B cell (primary cell): ENCODE results near the gene LRFN5. TPM values are rescaled to one million over a fixed set of nuclear protein-coding genes. Genes with fewer than 3 reads are reported as not detected.

Source experiments
- ATAC-seq: fragments of 200-7000 bp; cut with Tn5 transposase; one replicate; pipeline ENCODE4 v1.10.0; 2021; ENCODE audit warnings: low read depth, mild to moderate bottlenecking, moderate number of reproducible peaks, moderate library complexity
- CTCF ChIA-PET: fragments of 350-600 bp; sonication (Branson Sonifier 250); formaldehyde crosslinking; loops from one replicate; lab custom pipeline; 2021; ENCODE audit warnings: antibody characterized with exemption, inconsistent platforms; lab: Charles Lee
- POLR2A ChIA-PET: fragments of 350-600 bp; sonication (Branson Sonifier 250); formaldehyde crosslinking; loops from one replicate; lab custom pipeline; 2021; ENCODE audit warnings: antibody characterized with exemption; lab: Charles Lee
- DNase-seq: peaks from one replicate; pipeline ENCODE4 v3.0.0; 2013
- H2AFZ ChIP-seq: 2 replicates; pipeline ENCODE4 v1.6.1; 2012; ENCODE audit warnings: mild to moderate bottlenecking, low read depth, low read length; ENCODE audit not compliant: insufficient read depth, poor library complexity, severe bottlenecking
- H3K27ac ChIP-seq, 2 donors: 1 replicate in 1 of 2; 2 replicates in 1 of 2; pipeline ENCODE4 v1.5.1; 2012 to 2013; ENCODE audit warnings: low read length in 2 of 2, mild to moderate bottlenecking in 2 of 2, moderate library complexity in 1 of 2
- H3K27me3 ChIP-seq, 4 experiments: fragments of 200-600 bp in 1 of 4; sonication (generic) in 1 of 4; replicated peaks in 1 of 4; 1 replicate in 2 of 4; 2 replicates in 2 of 4; pipeline versions ENCODE4 v1.6.1 to v1.7.0; 2013 to 2016; ENCODE audit warnings: low read length in 3 of 4, mild to moderate bottlenecking in 2 of 4, mixed read lengths in 1 of 4, moderate library complexity in 1 of 4; ENCODE audit not compliant: insufficient read depth in 4 of 4, control insufficient read depth in 3 of 4; ENCODE audit errors: control extremely low read depth in 1 of 4
- H3K36me3 ChIP-seq, 2 experiments: replicated peaks in 1 of 2; 1 replicate in 1 of 2; 2 replicates in 1 of 2; pipeline versions ENCODE4 v1.6.1 to v1.7.1; 2013; ENCODE audit warnings: low read length in 1 of 2; ENCODE audit not compliant: insufficient read depth in 2 of 2, control insufficient read depth in 1 of 2; ENCODE audit errors: control extremely low read depth in 1 of 2, extremely low read depth in 1 of 2
- H3K4me1 ChIP-seq, 2 donors: fragments of 200-600 bp in 1 of 2; sonication (generic) in 1 of 2; 1 replicate in 1 of 2; 2 replicates in 1 of 2; pipeline versions ENCODE4 v1.5.1 to v1.6.1; 2013 to 2017; ENCODE audit warnings: low read length in 2 of 2; ENCODE audit not compliant: control insufficient read depth in 2 of 2, insufficient read depth in 2 of 2
- H3K4me2 ChIP-seq: replicated peaks from 2 replicates; pipeline ENCODE3; 2012; ENCODE audit warnings: mild to moderate bottlenecking, low read depth, low read length; ENCODE audit not compliant: poor library complexity, severe bottlenecking
- H3K4me3 ChIP-seq, 5 experiments: fragments of 200-600 bp in 1 of 5; sonication (generic) in 1 of 5; 1 replicate in 3 of 5; 2 replicates in 2 of 5; pipeline versions ENCODE4 v1.5.1 to v1.7.0; 2011 to 2016; ENCODE audit warnings: low read length in 4 of 5, mild to moderate bottlenecking in 4 of 5, low read depth in 2 of 5, control low read depth in 1 of 5, moderate library complexity in 1 of 5; ENCODE audit not compliant: insufficient read depth in 1 of 5; ENCODE audit errors: control extremely low read depth in 1 of 5, extremely low read depth in 1 of 5
- H3K79me2 ChIP-seq: fragments of 200-600 bp; sonication (generic); one replicate; pipeline ENCODE4 v1.6.0; 2016; ENCODE audit warnings: low read length; ENCODE audit not compliant: control insufficient read depth, insufficient read depth
- H3K9ac ChIP-seq: fragments of 200-600 bp; sonication (generic); 2 replicates; pipeline ENCODE4 v1.6.1; 2017; ENCODE audit warnings: mild to moderate bottlenecking, low read length, moderate library complexity
- H3K9me3 ChIP-seq, 3 donors: one replicate each; pipeline versions ENCODE4 v1.6.1 to v1.7.1; 2013; ENCODE audit warnings: low read length in 2 of 3; ENCODE audit not compliant: control insufficient read depth in 2 of 3, insufficient read depth in 1 of 3; ENCODE audit errors: control extremely low read depth in 1 of 3
- H4K20me1 ChIP-seq: 2 replicates; pipeline ENCODE4 v1.6.0; 2012; ENCODE audit warnings: mild to moderate bottlenecking, low read length; ENCODE audit not compliant: insufficient read depth, control insufficient read depth, poor library complexity, severe bottlenecking
- H3K27ac Mint-ChIP-seq: one replicate; pipeline ENCODE4 v1.8.0; 2021; ENCODE audit warnings: mixed read lengths
- H3K27me3 Mint-ChIP-seq: one replicate; pipeline ENCODE4 v1.8.0; 2021; ENCODE audit warnings: mixed read lengths
- H3K4me1 Mint-ChIP-seq: one replicate; pipeline ENCODE4 v1.8.0; 2021; ENCODE audit warnings: mixed read lengths
- H3K4me3 Mint-ChIP-seq: one replicate; pipeline ENCODE4 v1.8.0; 2021; ENCODE audit warnings: mixed read lengths
- H3K9me3 Mint-ChIP-seq: one replicate; pipeline ENCODE4 v1.8.0; 2022; ENCODE audit warnings: mixed read lengths; ENCODE audit not compliant: insufficient read depth
- EZH2 ChIP-seq: IDR thresholded peaks from 2 replicates; pipeline ENCODE4 v1.6.1; 2012; ENCODE audit warnings: borderline replicate concordance, low read depth, mild to moderate bottlenecking, moderate library complexity, low read length; ENCODE audit not compliant: insufficient read depth, poor library complexity, severe bottlenecking
- WGBS: methylation state at CpG from one replicate; pipeline ENCODE4 v1.1.5; 2013; ENCODE audit warnings: missing lambda C conversion rate; ENCODE audit not compliant: insufficient coverage; 5-methylcytosine and 5-hydroxymethylcytosine counted together
- intact Hi-C: fragments of 100-400 bp; cut with micrococcal nuclease; formaldehyde crosslinking; loops from one replicate; pipeline ENCODE4 v1.10.0; 2022
- polyA plus RNA-seq: library from polyadenylated mRNA; depleted of rRNA; stranded (reverse); fragments of >200 nt; gene quantifications from 2 replicates; pipeline ENCODE4 v1.2.3, GENCODE V29; 2012
- total RNA-seq, 2 donors: library from RNA; stranded (reverse); fragments of 120-200 nt in 1 of 2; gene quantifications; 1 replicate in 1 of 2; 2 replicates in 1 of 2; pipeline versions ENCODE4 v1.2.3 to v1.2.4, GENCODE V29; 2013 to 2022
- TF ChIP-seq, protein P1 (sequence below): fragments of 200-600 bp; IDR thresholded peaks from one replicate; pipeline ENCODE4 v1.8.0; 2022; ENCODE audit warnings: antibody characterized with exemption, mild to moderate bottlenecking

LRFN5 gene
- total and polyA plus RNA-seq, 2 donors (not counting 1 experiment from before 2014, with no cell fraction given): 0.30 TPM; not detected in 1

DNA sequence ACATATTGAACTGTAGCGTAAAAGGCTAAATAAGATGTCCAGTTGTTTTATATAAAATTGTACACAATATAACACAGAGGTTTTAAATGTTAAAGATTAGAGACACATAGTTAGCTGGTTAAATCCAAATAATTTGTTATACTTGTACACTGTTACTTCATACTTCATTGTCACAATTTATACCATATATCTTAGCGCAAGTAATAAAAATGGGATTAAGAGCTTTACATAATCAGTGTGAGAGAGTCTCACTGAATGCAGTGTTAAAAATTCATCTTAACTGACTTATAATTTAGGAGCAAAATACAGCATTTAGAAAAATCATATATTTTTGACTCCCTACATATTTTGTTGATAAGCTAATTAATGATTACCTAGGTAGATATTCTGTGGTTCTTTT lies 36.1 kb downstream of the LRFN5 start:
- TF ChIP-seq, protein P1, sequence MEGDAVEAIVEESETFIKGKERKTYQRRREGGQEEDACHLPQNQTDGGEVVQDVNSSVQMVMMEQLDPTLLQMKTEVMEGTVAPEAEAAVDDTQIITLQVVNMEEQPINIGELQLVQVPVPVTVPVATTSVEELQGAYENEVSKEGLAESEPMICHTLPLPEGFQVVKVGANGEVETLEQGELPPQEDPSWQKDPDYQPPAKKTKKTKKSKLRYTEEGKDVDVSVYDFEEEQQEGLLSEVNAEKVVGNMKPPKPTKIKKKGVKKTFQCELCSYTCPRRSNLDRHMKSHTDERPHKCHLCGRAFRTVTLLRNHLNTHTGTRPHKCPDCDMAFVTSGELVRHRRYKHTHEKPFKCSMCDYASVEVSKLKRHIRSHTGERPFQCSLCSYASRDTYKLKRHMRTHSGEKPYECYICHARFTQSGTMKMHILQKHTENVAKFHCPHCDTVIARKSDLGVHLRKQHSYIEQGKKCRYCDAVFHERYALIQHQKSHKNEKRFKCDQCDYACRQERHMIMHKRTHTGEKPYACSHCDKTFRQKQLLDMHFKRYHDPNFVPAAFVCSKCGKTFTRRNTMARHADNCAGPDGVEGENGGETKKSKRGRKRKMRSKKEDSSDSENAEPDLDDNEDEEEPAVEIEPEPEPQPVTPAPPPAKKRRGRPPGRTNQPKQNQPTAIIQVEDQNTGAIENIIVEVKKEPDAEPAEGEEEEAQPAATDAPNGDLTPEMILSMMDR: no peak
- no peak for TF ChIP-seq EZH2
- Histone ChIP-seq H2AFZ (no peak overlapping the region), H3K9me3 (peaks cover 0 to 1% (median 0%) of the 10 kb centered on the region in 3 donors), H3K79me2 (no peaks in the 10 kb centered on the region), H3K4me3 (no peak overlapping the region), H3K4me1 (no peaks in the 10 kb centered on the region), H3K4me2 (no peak overlapping the region), H3K27ac (no peak overlapping the region), H3K27me3 (no peaks in the 10 kb centered on the region), H3K36me3 (no peaks in the 10 kb centered on the region), H3K9ac (no peak overlapping the region), H4K20me1 (no peaks in the 10 kb centered on the region)
- DNase-seq (no peak), ATAC-seq (no peak)
- ChIA-PET CTCF (no interaction called here), POLR2A (no interaction called here)
- Mint-ChIP-seq H3K4me3 (no peak overlapping the region), H3K9me3 (no peaks in the 10 kb centered on the region), H3K27ac (no peak overlapping the region), H3K27me3 (no peaks in the 10 kb centered on the region), H3K4me1 (no peaks in the 10 kb centered on the region)
- intact Hi-C loops: no loop called here
- no CpG with 5 or more reads among the region's 2 CpGs for WGBS

DNA sequence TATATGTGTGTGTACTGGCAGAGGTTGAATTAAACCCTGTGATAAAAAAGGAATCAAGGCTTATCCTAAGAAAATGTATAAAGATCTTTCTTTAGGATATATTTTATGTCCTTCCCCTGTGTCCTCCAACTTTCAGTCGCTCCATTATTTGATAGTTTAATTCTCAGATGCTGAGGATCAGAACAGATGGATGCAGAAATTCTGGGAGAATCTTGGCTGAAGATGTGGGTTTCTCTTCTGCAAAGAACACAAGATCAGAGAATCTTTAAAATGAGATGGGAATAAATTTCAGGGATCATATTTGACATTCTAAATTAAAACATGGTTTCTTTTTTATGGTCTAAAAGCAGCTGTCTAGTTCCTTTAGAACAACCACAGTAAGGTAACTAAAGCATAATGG lies 37.9 kb downstream of the LRFN5 start:
- WGBS: no CpG with 5 or more reads among the region's 1 CpG
- ATAC-seq: no peak
- Histone ChIP-seq H3K36me3 (no peaks in the 10 kb centered on the region), H3K4me1 (no peaks in the 10 kb centered on the region), H3K4me3 (no peak overlapping the region), H3K27me3 (no peaks in the 10 kb centered on the region), H3K27ac (no peak overlapping the region), H3K79me2 (no peaks in the 10 kb centered on the region), H3K9me3 (peaks cover 0 to 1% (median 0%) of the 10 kb centered on the region in 3 donors), H4K20me1 (no peaks in the 10 kb centered on the region), H3K4me2 (no peak overlapping the region), H3K9ac (no peak overlapping the region), H2AFZ (no peak overlapping the region)
- Mint-ChIP-seq H3K4me1 (no peaks in the 10 kb centered on the region), H3K4me3 (no peak overlapping the region), H3K27me3 (no peaks in the 10 kb centered on the region), H3K27ac (no peak overlapping the region), H3K9me3 (no peaks in the 10 kb centered on the region)
- ChIA-PET POLR2A (no interaction called here), CTCF (no interaction called here)
- TF ChIP-seq EZH2: no peak
- TF ChIP-seq, protein P1: no peak
- DNase-seq: no peak
- intact Hi-C loops: no loop called here
